ENCODE results near the gene MXD3.
"Not testable (repeated sequence)": the region's sequence is repeated elsewhere in the genome, so short reads cannot be mapped to it uniquely, and the experiment has no call there.

Gene MXD3

DNA sequence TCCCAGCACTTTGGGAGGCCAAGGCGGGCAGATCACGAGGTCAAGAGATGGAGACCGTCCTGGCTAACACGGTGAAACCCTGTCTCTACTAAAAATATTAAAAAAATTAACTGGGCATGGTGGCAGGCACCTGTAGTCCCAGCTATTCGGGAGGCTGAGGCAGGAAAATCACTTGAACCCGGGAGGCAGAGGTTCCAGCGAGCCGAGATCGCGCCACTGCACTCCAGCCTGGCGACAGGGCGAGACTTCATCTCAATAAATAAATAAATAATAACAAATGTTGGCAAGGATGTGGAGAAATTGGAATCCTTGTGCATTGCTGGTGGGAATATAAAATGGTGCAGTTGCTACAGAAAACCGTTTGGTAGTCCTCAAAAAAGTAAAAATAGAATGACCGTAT lies 31.3 kb upstream of the MXD3 start:
- not testable (repeated sequence) for DNase-seq (ENCODE audit: low read depth in 2 of 2)

DNA sequence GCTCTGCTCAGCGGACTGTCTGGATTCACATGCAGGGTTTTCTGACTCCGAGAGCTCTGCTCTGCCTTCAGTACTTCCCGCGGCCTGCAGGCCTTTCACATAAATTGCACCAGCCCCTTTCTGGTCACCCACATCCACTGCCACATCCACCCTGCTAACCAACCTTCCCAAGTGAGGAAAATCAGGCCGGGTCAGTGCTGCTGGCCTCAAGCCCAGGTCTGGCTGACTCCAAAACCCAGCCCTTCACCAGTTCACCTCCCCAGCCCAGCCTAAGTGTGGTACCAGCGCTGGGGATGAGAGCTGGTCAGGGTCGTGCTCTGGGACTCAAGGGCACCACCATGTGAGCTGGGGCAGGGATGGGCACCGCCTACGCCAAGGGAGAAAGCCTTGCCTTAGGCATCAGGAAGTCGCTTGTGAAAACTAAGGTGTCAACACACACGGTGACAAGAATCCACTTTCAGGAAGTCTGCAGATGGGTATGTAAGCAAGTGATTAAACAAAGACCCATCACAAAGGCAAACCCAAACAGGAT lies 27.5 kb upstream of the MXD3 start:
- no peak for DNase-seq (ENCODE audit: low read depth in 2 of 2)

DNA sequence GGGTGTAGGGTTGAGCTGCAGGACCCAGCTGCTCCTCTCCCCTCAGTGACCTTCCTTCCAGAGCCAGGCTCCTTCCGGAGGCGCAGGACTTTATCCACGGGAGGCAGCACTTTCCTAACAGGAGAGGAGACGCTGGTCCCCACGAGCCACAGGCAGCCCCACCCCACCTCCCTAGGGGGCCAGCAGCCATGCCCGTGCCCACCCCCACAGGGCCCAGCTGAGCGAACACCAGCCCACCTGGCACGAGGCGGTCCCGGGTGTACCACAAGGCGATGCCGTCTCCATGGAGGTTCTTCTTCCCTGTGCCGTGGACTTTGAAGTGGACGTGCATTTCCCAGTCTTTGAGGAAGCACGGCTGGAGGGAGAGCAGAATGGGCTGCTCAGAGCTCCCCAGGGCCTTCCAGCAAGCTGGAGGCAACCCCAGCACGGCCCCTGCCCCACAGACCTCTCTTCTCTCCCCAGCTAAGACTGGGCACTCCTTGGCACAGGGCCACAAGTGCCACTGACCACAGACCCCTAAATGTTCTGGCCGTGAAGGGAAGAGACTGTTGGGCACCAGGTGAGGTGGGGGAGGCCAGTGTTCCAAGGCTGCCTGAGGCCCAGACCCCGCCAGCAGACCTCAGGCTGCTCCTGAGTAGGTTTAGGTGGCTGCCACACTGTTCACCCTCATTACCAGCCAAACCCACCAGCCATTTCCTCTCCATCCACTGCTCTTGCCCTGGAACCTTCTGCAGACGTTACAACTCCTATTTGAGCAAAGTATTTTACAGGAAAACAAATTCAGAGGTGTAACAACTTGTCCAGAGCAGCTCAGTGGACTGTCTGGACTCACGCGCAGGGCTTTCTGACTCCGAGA lies 26.8 kb upstream of the MXD3 start:
- DNase-seq (ENCODE audit: low read depth in 2 of 2), result no peak

- no peak for DNase-seq (ENCODE audit: low read depth in 2 of 2)
Measured at GRCh38 chr5:177336603-177337494, 25.2 kb upstream of the MXD3 start.

DNA sequence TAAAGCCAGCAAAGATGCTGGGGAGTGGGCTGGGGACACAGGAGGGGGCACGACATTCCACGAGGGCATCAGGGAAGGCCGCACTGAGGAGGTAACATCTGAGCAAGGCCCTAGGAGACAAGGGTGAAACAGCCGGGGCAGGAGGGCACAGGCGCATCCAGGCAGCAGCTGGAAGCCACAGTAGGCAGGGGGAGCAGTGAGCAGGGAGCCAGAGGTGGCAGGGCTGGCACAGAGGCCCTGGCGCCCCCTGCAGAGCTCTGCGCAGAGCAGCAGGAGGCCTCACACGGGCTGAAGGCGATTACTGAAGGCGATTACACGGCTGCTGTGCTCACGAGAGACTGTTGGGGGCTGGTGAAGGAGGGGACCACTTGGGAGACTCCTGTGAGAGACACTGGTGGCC lies 24.4 kb upstream of the MXD3 start:
- DNase-seq (ENCODE audit: low read depth in 2 of 2), result no peak

- no peak for DNase-seq (ENCODE audit: low read depth in 2 of 2)
Measured at GRCh38 chr5:177335701-177336065, 24.0 kb upstream of the MXD3 start.

- DNase-seq (ENCODE audit: low read depth in 2 of 2), result no peak
Measured at GRCh38 chr5:177334781-177335700, 23.3 kb upstream of the MXD3 start.

GRCh38 chr5:177334155-177334551 lies 22.5 kb upstream of the MXD3 start:
- DNase-seq (ENCODE audit: low read depth in 2 of 2), result no peak

DNA sequence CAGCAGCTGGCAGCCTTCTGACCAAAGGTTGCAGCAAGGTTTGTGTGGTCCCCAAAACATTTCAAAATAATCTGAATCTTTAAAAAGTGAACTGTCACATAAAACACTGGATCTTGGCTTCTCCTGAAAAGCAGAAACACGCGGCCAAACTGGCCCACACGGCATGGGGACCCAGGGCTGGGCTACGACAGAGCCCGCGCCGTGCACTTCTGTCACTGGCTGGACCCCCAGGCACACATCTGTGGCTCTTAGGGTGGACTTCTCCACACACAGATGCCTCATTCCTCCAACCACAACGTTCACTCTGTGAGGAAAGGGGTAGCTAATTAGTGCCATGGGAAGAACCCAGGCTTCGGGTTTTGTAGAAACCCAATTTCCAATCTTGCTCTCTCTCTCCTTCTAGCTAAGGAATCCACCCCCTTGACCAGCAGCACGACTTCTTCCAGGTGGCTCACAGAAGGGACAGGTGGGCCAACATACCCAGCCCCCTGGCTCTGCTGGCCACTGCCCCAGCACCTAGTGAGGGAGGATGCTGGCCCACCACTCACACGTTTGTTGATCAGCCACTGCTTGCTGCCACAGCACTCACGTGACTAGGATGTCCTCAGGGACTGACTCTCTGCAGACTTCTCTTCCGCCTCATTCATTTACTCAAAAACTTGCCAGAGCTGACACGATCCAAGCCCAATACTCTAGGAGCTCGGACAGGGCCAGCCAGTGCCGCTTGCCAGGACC lies 21.9 kb upstream of the MXD3 start:
- DNase-seq (ENCODE audit: low read depth in 2 of 2), result no peak

- DNase-seq (ENCODE audit: low read depth in 2 of 2), result no peak
Measured at GRCh38 chr5:177332896-177333260, 21.2 kb upstream of the MXD3 start.

DNA sequence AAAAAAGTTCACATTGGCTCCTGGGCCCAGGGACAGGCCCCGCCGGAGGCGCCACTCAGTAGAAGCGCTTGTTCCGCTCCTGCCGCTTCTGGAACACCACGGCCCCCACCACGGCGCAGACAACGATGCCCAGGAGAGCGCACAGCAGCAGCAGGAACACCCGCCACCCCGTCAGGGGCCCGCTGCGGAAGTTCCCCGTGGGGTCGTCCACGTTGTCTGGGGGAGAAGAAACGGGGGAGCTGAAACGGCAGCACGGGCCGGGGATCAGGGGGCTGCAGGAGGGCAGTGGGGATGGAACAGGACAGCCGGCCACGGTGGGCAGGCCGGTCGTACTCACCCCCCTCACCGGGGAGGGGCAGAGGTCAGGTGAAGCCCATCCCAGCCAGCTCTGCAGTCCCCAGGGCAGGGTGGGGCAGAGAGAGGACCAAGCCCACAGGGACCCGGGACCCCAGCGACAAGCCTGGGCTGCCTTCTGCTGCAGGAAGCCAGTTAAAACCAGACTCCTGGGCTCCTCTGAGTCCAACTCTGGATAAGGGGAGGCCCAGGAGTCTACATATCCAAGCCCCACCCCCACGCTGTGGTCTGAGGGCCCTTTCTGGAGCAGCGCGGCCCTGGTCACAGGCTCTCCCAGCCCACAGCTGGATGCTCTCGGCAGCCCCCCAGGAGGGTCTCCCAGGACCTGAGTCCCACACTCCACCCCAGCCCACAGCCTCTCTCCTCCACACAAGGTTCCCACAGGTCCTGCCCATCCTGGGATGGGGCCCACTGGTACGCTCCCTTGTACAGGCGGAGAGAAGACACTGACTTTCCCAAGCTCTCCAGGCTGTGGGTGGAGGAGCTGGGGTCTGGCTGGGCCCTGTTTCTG lies 20.6 kb upstream of the MXD3 start:
- no peak for DNase-seq (ENCODE audit: low read depth in 2 of 2)

- no peak for DNase-seq (ENCODE audit: low read depth in 2 of 2)
Measured at GRCh38 chr5:177330991-177331842, 19.5 kb upstream of the MXD3 start.

GRCh38 chr5:177329883-177330282 lies 18.2 kb upstream of the MXD3 start:
- no peak for DNase-seq (ENCODE audit: low read depth in 2 of 2)

- no peak for DNase-seq (ENCODE audit: low read depth in 2 of 2)
Measured at GRCh38 chr5:177328545-177329231, 17.0 kb upstream of the MXD3 start.

DNA sequence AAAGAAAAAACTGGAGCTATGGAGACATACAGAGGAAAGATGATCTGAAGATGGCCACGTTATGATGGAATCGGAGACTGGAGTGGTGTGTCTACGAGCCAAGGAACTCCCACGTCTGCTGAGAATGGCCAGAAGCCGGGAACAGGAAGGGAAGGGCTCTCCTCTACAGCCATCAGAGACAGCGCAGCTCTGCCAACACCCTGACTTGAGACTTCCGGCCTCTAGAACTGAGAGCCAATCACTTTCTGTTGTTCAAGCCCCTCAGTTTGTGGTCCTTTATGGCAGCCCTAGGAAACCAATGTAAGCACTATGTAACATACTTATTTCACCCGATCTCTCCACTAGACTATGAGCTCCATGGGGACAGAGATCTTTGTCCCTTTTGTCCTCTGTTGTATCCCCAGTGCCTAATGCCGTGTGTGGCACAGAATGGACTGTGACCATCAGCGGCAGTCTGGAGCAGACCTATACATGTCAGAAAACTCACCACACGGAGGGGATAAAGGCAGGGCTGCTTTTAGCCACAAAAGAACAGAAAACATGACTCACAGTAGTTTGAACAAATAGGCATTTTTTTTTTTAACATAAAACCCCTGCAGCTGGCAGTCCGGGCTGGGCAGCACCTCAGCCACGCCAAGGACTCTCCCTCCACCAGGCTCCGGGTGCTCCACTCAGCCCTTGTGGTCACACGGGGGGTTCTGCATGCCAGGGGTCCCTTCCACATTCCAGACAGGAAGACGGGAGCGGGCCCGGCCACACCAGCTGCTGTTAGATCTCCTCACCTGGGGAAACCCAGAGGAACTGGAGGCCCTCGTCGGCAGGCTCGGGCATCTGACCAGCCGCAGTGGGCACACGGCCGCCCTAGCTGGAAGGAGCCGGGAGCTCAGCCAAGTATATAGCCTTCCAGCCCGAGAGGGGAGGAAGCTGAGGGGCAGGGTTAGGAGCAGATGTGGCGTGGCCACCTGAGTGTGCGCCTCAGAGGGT lies 16.1 kb upstream of the MXD3 start:
- DNase-seq (ENCODE audit: low read depth in 2 of 2), result no peak

DNA sequence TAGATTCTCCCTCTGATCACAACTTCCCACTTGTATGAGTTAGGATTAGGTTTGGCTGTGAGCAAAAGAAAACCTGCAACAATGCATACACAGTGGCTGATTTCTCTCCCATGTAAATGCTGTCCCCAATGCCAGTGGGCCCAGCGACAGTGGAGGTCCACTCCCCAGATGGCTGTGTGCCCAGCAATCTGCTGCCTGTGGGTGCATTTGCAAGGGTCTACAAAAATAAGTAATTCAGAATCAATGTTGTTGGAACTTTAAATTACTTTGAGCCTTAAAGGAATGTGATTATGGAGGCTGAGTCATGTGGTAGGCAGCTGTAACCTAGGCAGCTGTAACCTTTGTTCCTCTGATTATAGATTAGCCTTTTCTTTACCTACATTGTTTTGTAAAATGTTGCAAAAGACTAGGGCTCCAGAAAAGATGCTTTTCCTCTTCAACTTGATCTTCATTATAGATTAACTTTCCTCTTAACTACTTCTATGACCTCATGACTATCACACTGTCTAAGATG lies 14.2 kb upstream of the MXD3 start:
- DNase-seq (ENCODE audit: low read depth in 2 of 2), result no peak

GRCh38 chr5:177320879-177321278 lies 9.2 kb upstream of the MXD3 start:
- no peak for DNase-seq (ENCODE audit: low read depth in 2 of 2)
